CD1c-positive myeloid dendritic cell (primary cell): Measurements from ENCODE around the gene NUDT3.

ENCODE experiments used
- DNase-seq: peaks from one replicate; pipeline ENCODE4 v3.0.0-alpha.2; 2016; ENCODE audit errors: extremely low spot score

Gene NUDT3

GRCh38 chr6:34322732-34323131, 69.7 kb downstream of the NUDT3 start:
- no peak for DNase-seq

DNA sequence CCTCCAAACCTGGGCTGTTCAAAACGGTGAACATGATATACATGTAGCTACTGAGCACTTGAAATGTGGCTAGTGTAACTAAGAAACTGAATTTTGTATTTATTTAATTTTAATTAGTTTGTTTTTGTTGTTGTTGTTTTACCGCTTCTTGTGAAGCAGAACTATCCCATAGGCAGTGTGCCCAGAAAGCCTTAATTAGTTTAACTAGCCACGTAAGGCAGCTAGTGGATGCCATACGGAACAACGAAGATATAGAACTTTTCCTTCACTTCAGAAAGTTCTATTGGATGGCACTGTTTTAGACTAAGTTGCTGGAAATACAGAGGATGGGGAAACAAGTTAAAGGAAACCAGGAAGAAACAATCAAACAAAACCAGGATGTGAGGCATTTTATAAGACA, 70.6 kb downstream of the NUDT3 start:
- DNase-seq = no peak

DNA sequence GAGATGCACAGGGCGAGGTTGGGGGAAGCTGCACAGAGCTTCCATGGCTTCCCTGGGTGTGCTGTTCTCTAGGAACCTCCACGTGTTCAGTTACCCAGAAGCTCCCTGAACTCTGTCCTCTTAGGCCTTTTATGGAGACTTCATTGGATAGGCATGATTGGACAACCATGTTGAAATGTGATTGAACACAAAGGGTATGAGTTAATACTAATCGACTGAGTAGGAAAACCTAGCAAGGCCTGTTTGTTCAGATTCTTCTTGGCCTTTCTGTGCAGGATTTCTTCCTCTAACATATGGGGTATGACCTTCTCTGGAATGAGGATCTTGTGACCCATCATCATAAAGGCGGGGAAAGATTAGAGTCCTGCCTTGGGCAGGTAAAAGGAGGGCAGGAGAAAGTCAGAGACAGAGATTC, 73.0 kb downstream of the NUDT3 start:
- DNase-seq = no peak

GRCh38 chr6:34318499-34319470, 73.7 kb downstream of the NUDT3 start:
- no peak for DNase-seq

DNA sequence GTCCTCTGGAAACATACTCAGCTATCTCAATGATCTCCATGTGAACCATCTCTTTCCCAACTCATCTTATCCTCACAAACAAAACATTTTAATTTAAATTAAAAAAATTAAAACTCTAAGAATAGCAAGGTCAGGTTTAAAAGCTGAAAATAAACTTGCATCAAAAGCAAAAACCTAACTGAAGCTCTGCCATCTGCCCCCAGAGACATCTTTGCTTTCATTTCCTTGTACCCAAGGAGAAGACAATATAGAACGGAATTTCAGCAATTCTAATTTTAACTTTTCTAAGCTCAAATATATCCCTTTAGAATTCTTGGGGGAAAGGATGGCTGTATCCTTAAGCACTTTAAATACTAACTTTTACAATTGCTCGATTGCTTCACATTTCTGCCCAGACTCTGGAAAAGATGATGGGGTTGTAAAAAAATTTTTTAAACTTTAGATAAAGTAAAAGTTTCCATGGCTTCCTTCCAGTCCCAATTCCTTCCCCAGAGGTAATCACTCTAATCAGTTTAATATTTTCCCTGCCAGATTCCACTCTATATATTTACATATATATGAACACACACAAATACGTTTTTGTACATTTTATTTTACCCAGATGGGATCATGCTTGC, 74.5 kb downstream of the NUDT3 start:
- no peak for DNase-seq

DNA sequence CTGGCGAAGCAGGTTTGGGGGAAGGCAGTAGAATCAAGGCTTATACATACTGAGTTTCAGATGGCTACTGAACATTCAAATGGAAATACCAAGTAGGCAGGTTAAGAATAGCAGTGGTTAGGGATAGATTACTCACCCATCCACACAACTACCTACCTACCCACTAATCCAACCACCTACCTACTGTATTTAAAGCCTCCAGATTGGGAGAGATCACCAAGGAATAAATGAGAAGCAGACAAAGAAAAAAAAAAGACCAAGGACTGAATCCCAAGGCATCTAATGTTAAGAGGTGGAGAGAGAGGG, 75.3 kb downstream of the NUDT3 start:
- DNase-seq = no peak

DNA sequence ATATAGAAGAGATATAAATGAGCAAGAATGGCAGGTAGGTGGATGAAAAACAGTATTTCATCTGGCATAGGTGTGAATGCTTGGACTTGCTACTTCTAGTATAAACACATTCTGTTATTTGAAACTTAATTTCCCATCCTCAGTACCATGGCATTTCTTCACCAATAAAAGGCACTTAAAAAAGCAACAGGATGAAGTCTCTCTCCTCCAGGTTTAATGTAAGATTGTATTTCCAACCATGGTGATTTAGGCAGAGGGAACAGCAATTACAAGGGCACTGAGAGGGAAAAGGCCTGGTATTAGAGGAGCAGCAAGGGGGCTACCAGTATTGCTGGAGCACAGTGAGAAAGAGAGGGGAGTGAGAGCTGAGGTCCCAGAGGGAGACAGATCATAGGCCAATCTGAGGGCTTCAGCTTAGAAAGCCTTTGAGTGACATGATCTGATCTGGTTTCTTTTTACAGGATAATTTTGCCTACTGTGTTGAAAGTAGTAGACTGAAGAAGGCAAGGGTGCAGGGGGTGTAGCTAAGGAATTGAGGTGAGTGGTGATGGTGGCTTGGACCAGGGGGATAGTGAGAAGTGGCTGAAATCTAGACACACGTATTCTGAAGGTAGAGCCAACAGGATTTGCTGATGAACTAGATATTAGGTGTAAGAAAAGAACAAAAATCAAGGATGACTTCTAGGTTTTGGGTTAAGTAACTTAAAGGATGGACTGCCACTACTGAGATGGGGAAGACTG, 75.9 kb downstream of the NUDT3 start:
- no peak for DNase-seq

DNA sequence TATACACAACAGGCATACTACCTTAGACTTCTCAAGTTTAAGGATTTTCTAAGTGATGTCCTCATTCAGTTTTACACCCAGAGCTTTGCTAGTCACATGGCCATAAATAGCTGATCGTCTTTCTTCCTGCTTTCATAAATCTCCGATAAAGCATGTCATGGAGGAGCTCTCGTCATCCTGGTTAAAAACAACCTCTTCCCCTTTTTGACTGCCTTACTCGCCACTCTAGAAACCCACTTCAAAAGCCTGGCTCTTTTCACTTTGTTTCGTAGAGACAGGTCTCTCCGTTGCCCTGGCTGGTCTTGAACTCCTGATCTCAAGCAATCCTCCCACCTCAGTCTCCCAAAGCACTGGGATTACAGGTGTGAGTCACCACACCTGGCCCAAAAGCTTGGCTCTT, 76.7 kb downstream of the NUDT3 start:
- DNase-seq = peak; percentile 83

GRCh38 chr6:34315256-34315655, 77.2 kb downstream of the NUDT3 start:
- DNase-seq = no peak

DNA sequence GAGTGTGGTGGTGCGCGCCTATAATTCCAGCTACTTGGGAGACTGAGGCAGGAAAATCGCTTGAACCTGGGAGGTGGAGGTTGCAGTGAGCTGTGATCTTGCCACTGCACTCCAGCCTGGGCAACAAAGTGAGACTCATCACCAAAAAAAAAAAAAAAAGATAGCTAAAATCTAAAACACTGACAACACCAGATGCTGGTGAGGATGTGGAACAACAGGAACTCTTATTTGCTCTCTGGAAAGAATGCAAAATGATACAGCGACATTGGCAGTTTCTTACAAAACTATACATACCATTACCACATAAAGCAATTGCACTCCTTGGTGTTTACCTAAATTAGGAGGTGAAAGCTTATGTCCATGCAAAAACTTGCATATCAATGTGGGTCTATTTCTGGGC, 80.2 kb downstream of the NUDT3 start:
- no peak for DNase-seq

- DNase-seq = peak; percentile 40
These were observed 81.7 kb downstream of the NUDT3 start for GRCh38 chr6:34310817-34311216.

- DNase-seq = no peak
These were observed 84.0 kb downstream of the NUDT3 start for GRCh38 chr6:34308483-34308882.

DNA sequence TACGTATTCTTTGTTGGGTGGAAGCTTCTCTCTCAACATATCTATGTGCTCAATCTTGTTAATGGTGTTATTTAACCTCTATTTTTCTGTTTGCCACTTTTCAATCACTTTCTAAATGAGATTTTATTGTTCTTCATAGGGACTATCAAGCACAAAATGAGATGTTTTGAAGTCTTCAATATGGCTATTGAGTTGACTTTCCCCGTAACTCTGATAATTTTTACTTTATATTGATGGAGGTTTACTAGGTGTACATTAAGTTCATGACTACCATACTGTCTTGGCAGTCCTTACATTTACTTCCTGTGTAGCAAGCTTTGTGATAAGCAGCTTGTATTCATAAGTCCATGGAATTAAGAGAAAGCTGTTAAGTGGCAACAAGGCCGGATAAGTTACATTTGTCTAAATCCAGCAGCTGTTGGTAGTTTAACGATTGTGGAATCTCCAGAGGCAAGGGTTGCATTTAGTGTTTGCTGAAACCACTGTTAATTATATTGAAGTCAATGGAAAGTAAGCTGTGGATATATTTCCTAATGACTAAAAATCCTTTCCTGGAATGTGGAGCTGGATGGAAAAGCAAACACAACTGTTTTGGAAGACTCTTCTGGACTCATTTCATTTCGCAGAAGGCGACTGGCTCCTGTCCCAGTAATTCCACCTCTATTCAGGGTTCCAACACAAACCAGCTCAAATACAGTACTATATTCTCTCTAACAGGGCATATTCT, 86.3 kb downstream of the NUDT3 start:
- no peak for DNase-seq

DNA sequence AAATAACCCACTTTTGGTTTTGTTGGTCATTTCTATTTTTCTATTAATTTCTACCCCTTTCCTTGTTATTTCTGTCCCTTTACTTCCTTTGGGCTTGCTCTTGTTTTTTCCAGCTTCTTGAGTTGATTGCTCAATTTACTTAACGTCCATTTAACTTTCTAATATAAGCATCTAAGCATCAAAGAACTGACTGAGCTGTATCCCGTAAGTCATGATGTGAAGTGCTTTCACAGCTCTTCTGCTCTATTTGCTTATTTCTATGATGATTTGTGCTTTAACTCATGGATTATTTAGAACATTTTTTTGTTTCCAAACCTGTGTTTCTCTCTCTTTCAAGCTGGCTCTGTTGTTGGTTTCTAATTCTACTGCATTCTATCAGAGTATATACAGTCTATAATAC, 87.0 kb downstream of the NUDT3 start:
- no peak for DNase-seq

GRCh38 chr6:34304164-34304563, 88.3 kb downstream of the NUDT3 start:
- DNase-seq = no peak

- DNase-seq = no peak
These were observed 89.5 kb downstream of the NUDT3 start for GRCh38 chr6:34302929-34303328.

DNA sequence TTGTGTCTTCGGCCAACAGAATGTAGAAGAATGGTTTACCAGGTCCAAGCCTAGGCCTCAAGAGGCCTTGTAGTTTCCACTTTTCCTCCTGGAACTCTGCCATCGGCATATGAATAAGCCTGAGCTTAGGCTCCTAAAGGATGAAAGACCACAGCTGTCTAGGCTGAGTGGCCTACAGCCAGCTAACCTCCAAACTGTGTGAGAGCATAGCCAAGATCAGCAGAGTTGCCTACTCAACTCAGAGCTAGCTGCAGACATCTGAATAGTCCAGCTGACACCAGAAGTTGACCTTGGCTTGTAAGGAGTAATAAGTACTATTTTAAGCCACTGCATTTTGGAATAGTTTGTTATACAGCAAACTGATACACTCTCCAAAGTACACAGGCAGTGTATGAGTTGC, 91.1 kb downstream of the NUDT3 start:
- no peak for DNase-seq

DNA sequence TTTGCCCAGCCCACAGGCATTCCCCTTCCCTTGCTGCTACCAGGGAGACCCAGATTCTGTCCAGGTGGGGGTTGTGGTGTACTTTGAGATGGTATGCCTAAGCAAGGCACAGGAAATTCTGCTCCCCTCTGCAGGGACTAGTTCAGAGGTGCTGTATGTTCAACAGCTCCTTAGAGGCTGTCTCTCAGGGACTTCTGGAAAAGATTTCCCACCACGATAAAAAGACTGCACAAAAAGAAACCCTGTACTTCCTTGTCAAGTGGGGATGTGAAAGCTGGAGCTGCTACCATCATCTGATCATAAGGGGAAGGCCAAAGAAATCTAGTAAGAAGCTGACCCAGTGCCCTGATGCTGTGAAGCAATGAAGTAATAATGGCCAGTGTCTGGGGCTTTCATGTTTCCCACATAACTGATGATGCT, 92.1 kb downstream of the NUDT3 start:
- DNase-seq = peak; percentile 67

DNA sequence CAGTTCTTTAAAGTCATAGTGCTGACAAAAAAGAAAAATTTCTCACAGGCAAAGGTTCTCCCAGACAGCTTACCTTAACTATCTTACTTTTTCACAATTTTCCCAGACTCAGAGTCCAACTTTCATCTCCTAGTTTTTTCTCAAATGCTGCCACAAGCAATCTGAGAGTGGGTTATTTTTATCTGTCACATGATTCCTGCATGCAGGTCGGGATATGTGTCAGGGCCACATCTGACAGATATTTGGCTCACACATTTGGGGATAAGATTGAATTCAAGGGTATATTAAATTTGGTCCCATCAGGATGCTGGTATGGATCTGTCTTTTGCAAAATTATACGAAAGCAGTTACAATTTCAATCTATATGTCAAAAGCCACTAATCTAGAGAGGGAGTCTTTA, 93.5 kb downstream of the NUDT3 start:
- DNase-seq = no peak

DNA sequence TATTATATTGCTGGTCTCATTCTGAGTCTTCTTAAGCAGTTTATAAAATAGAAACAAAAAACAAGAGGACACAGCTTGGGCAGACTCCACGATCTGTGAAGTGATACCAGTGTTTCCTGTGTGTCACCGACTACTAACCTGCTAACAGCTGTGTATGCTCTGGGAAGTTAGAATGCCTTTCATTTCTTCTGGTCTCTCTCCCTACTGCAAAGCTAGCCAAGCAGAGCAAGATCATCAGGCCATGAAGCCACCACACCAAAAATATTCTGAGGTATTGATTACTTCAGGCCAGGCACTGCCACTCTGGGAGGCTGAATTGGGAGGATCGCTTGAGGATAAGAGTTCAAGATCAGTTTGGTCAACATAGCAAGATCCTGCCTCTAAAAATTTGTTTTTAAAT, 96.7 kb downstream of the NUDT3 start:
- DNase-seq = no peak

GRCh38 chr6:34292954-34293353, 99.5 kb downstream of the NUDT3 start:
- no peak for DNase-seq

GRCh38 chr6:34289137-34289536, 103.3 kb downstream of the NUDT3 start:
- no peak for DNase-seq
